BLaER1 (cell line): Measurements from ENCODE around the gene TXNDC2.

ENCODE experiments used
- H3K27ac ChIP-seq: shearing (Covaris generic); formaldehyde crosslinking; 2 replicates; pipeline ENCODE4 v1.8.1; 2022
- H3K27me3 ChIP-seq: shearing (Covaris generic); formaldehyde crosslinking; 2 replicates; pipeline ENCODE4 v1.8.1; 2022
- H3K36me3 ChIP-seq: shearing (Covaris generic); formaldehyde crosslinking; 2 replicates; pipeline ENCODE4 v1.8.1; 2022
- H3K4me1 ChIP-seq: shearing (Covaris generic); formaldehyde crosslinking; 2 replicates; pipeline ENCODE4 v1.8.1; 2022
- H3K4me2 ChIP-seq: shearing (Covaris generic); formaldehyde crosslinking; 2 replicates; pipeline ENCODE4 v1.8.1; 2022
- H3K4me3 ChIP-seq: shearing (Covaris generic); formaldehyde crosslinking; 2 replicates; pipeline ENCODE4 v1.8.1; 2022
- H3K9ac ChIP-seq: shearing (Covaris generic); formaldehyde crosslinking; 2 replicates; pipeline ENCODE4 v1.8.1; 2022
- H3K9me3 ChIP-seq: shearing (Covaris generic); formaldehyde crosslinking; 2 replicates; pipeline ENCODE4 v1.8.1; 2022
- H4K20me1 ChIP-seq: shearing (Covaris generic); formaldehyde crosslinking; 2 replicates; pipeline ENCODE4 v1.8.1; 2022
- Cebpa-rat ChIP-seq: shearing (Covaris generic); IDR thresholded peaks from 2 replicates; pipeline ENCODE4 v1.8.1; 2022

TXNDC2 gene

GRCh38 chr18:9859232-9859631, 26.5 kb upstream of the TXNDC2 start:
- H3K9me3 ChIP-seq: no peaks in the 10 kb centered on the region
- no peak overlapping the region for H3K9ac ChIP-seq
- H3K27me3 ChIP-seq: no peaks in the 10 kb centered on the region
- no peak overlapping the region for H3K27ac ChIP-seq
- no peaks in the 10 kb centered on the region for H3K36me3 ChIP-seq
- peaks cover 7% of the 10 kb centered on the region for H3K4me1 ChIP-seq
- H4K20me1 ChIP-seq: no peaks in the 10 kb centered on the region
- no peak overlapping the region for H3K4me3 ChIP-seq
- no peak for TF ChIP-seq Cebpa-rat
- H3K4me2 ChIP-seq: no peak overlapping the region

- H3K27ac ChIP-seq: no peak overlapping the region
- no peaks in the 10 kb centered on the region for H4K20me1 ChIP-seq
- peaks cover 7% of the 10 kb centered on the region for H3K4me1 ChIP-seq
- TF ChIP-seq Cebpa-rat: no peak
- peaks cover 10% of the 10 kb centered on the region for H3K9me3 ChIP-seq
- no peaks in the 10 kb centered on the region for H3K27me3 ChIP-seq
- no peak overlapping the region for H3K4me2 ChIP-seq
- no peak overlapping the region for H3K9ac ChIP-seq
- H3K36me3 ChIP-seq: no peaks in the 10 kb centered on the region
- no peak overlapping the region for H3K4me3 ChIP-seq
Observed at GRCh38 chr18:9860682-9861081, 25.1 kb upstream of the TXNDC2 start.

GRCh38 chr18:9861157-9861556, 24.6 kb upstream of the TXNDC2 start:
- no peaks in the 10 kb centered on the region for H3K27me3 ChIP-seq
- H3K4me2 ChIP-seq: no peak overlapping the region
- TF ChIP-seq Cebpa-rat: no peak
- H3K4me1 ChIP-seq: peaks cover 7% of the 10 kb centered on the region
- H4K20me1 ChIP-seq: no peaks in the 10 kb centered on the region
- no peak overlapping the region for H3K9ac ChIP-seq
- H3K4me3 ChIP-seq: no peak overlapping the region
- no peak overlapping the region for H3K27ac ChIP-seq
- H3K36me3 ChIP-seq: no peaks in the 10 kb centered on the region
- peaks cover 15% of the 10 kb centered on the region for H3K9me3 ChIP-seq

GRCh38 chr18:9861933-9862332, 23.8 kb upstream of the TXNDC2 start:
- H4K20me1 ChIP-seq: no peaks in the 10 kb centered on the region
- H3K27me3 ChIP-seq: no peaks in the 10 kb centered on the region
- H3K9me3 ChIP-seq: peaks cover 21% of the 10 kb centered on the region
- H3K4me2 ChIP-seq: no peak overlapping the region
- no peak overlapping the region for H3K9ac ChIP-seq
- H3K36me3 ChIP-seq: no peaks in the 10 kb centered on the region
- H3K27ac ChIP-seq: no peak overlapping the region
- H3K4me1 ChIP-seq: peaks cover 7% of the 10 kb centered on the region
- TF ChIP-seq Cebpa-rat: no peak
- no peak overlapping the region for H3K4me3 ChIP-seq

GRCh38 chr18:9862686-9863085, 23.1 kb upstream of the TXNDC2 start:
- Histone ChIP-seq H3K27me3 (no peaks in the 10 kb centered on the region), H4K20me1 (no peaks in the 10 kb centered on the region), H3K4me2 (peak overlapping the region; percentile 31), H3K36me3 (no peaks in the 10 kb centered on the region), H3K9ac (no peak overlapping the region), H3K9me3 (peaks cover 21% of the 10 kb centered on the region), H3K4me1 (peaks cover 7% of the 10 kb centered on the region), H3K27ac (no peak overlapping the region), H3K4me3 (no peak overlapping the region)
- TF ChIP-seq Cebpa-rat: no peak

GRCh38 chr18:9863282-9863681, 22.5 kb upstream of the TXNDC2 start:
- TF ChIP-seq Cebpa-rat: no peak
- no peak overlapping the region for H3K4me2 ChIP-seq
- H4K20me1 ChIP-seq: no peaks in the 10 kb centered on the region
- peaks cover 7% of the 10 kb centered on the region for H3K4me1 ChIP-seq
- H3K9ac ChIP-seq: no peak overlapping the region
- H3K4me3 ChIP-seq: no peak overlapping the region
- no peaks in the 10 kb centered on the region for H3K36me3 ChIP-seq
- no peaks in the 10 kb centered on the region for H3K27me3 ChIP-seq
- H3K27ac ChIP-seq: no peak overlapping the region
- peaks cover 25% of the 10 kb centered on the region for H3K9me3 ChIP-seq

- Histone ChIP-seq H3K9me3 (peaks cover 25% of the 10 kb centered on the region), H3K4me3 (no peak overlapping the region), H3K27ac (no peak overlapping the region), H3K4me1 (peaks cover 7% of the 10 kb centered on the region), H3K36me3 (no peaks in the 10 kb centered on the region), H3K4me2 (no peak overlapping the region), H4K20me1 (no peaks in the 10 kb centered on the region), H3K9ac (no peak overlapping the region), H3K27me3 (no peaks in the 10 kb centered on the region)
- TF ChIP-seq Cebpa-rat: no peak
Observed at GRCh38 chr18:9865764-9866490, 19.8 kb upstream of the TXNDC2 start.

GRCh38 chr18:9866627-9867026, 19.1 kb upstream of the TXNDC2 start:
- no peak overlapping the region for H3K4me3 ChIP-seq
- peaks cover 25% of the 10 kb centered on the region for H3K9me3 ChIP-seq
- H3K4me1 ChIP-seq: peaks cover 7% of the 10 kb centered on the region
- H3K9ac ChIP-seq: no peak overlapping the region
- H3K36me3 ChIP-seq: no peaks in the 10 kb centered on the region
- no peak overlapping the region for H3K4me2 ChIP-seq
- TF ChIP-seq Cebpa-rat: no peak
- H4K20me1 ChIP-seq: no peaks in the 10 kb centered on the region
- no peaks in the 10 kb centered on the region for H3K27me3 ChIP-seq
- no peak overlapping the region for H3K27ac ChIP-seq

GRCh38 chr18:9867071-9867594, 18.6 kb upstream of the TXNDC2 start:
- Histone ChIP-seq H4K20me1 (no peaks in the 10 kb centered on the region), H3K27ac (no peak overlapping the region), H3K4me2 (no peak overlapping the region), H3K4me3 (no peak overlapping the region), H3K4me1 (peaks cover 7% of the 10 kb centered on the region), H3K27me3 (no peaks in the 10 kb centered on the region), H3K9me3 (peaks cover 25% of the 10 kb centered on the region), H3K9ac (no peak overlapping the region), H3K36me3 (no peaks in the 10 kb centered on the region)
- TF ChIP-seq Cebpa-rat: no peak

GRCh38 chr18:9868857-9869714, 16.7 kb upstream of the TXNDC2 start:
- no peaks in the 10 kb centered on the region for H3K27me3 ChIP-seq
- no peak overlapping the region for H3K27ac ChIP-seq
- no peaks in the 10 kb centered on the region for H3K36me3 ChIP-seq
- no peak overlapping the region for H3K9ac ChIP-seq
- H3K4me1 ChIP-seq: no peaks in the 10 kb centered on the region
- no peak for TF ChIP-seq Cebpa-rat
- no peaks in the 10 kb centered on the region for H4K20me1 ChIP-seq
- H3K4me3 ChIP-seq: no peak overlapping the region
- peaks cover 25% of the 10 kb centered on the region for H3K9me3 ChIP-seq
- H3K4me2 ChIP-seq: no peak overlapping the region
